ENCODE data around the gene CCER1. TPM values are rescaled to one million over a fixed set of nuclear protein-coding genes. Genes with fewer than 3 reads are reported as not detected.

Gene CCER1
- total RNA-seq, 1 experiment from 2014 or later = not detected

DNA sequence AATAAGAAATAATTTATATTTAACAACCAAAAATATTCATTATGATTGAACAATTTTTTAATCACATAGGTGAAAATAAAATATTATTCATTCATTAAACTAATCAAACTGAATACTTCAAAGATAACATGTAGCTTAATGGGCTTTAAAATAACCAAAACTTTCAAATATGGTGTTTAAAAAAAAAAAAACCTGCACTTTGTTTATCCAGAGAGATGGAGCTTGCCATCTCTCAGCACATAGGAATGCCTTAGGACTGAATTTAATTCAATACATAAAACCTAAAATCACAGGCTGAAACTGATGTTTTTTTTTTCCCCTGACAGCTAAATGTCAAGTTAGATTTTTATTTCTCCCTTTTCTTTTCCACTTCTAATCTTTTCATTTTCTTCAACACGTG is 14.4 kb upstream of the CCER1 start:
- no peak for DNase-seq (ENCODE audit: low read depth)

- DNase-seq (ENCODE audit: low read depth) = no peak
Measured at GRCh38 chr12:90965204-90965603, 10.2 kb upstream of the CCER1 start.

- no peak for DNase-seq (ENCODE audit: low read depth)
Measured at GRCh38 chr12:90964616-90965015, 9.6 kb upstream of the CCER1 start.

DNA sequence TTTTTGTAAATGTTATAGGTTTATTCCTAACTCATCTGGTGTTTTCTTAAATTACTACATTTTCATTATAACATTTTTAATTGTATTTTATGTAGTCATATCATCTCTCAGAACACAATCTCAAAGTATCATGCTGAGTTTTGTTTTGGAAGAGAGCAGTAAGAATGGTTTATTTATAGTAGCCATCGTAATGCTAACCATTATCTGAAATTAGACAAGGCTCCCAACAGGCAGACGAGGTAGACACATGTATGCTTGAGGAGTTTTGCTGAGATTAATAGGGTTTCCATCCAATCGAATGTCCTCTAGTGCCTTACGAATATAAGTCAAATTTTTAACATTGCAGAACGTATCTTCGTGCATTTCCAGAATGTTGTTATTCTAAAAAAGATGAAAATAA is 9.0 kb upstream of the CCER1 start:
- DNase-seq (ENCODE audit: low read depth) = no peak

DNA sequence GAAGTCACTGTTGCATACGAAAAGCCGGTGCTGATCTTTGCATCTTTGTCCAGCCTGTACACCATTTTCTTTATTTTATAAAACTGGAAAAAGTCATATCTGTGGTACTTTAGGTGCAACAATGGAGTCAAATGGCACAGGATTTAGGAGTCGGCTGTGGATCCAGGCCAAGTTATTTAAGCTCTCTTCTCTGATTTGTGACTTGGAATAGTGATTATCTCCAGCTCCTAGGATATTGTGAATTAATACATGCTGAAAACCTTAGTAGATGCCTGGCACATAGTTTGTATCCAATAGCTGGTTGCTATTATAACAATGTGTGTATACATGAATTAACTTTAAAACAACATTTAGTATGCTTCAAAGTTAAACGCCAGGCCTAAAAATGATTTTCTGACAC is 6.2 kb upstream of the CCER1 start:
- DNase-seq (ENCODE audit: low read depth) = no peak

DNA sequence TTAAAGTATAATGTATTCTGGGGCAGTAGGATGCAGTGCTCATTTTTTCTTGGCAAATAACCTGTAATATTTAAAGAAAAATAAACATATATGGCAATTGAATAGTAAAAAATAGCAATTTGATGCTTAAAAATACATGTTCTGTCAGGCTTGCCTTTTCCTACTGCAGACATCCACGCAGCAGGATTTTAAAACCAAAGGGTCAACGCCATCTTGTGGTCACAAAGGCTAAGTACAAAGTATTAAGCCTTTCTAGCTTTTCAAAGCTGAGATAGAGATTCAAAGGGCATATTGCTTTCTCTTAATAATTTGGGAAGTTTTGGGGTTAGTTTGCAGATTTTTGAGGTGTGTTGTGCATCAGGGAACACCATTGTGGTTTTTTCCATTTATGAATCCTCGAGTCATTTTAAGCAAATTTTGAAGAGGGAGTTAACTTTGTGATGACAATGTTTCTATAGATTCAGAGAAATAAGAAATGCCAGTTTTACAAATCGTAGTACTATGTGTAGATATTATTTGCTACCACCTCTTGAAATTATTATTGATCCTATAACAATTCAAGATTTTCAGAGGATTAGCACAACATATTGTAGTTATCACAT is 4.7 kb upstream of the CCER1 start:
- peak; percentile 49 for DNase-seq (ENCODE audit: low read depth)

GRCh38 chr12:90959032-90959431 is 4.1 kb upstream of the CCER1 start:
- no peak for DNase-seq (ENCODE audit: low read depth)

GRCh38 chr12:90958347-90958746 is 3.4 kb upstream of the CCER1 start:
- no peak for DNase-seq (ENCODE audit: low read depth)

GRCh38 chr12:90954428-90954827 is 548 bp downstream of the CCER1 start:
- no peak for DNase-seq (ENCODE audit: low read depth)

DNA sequence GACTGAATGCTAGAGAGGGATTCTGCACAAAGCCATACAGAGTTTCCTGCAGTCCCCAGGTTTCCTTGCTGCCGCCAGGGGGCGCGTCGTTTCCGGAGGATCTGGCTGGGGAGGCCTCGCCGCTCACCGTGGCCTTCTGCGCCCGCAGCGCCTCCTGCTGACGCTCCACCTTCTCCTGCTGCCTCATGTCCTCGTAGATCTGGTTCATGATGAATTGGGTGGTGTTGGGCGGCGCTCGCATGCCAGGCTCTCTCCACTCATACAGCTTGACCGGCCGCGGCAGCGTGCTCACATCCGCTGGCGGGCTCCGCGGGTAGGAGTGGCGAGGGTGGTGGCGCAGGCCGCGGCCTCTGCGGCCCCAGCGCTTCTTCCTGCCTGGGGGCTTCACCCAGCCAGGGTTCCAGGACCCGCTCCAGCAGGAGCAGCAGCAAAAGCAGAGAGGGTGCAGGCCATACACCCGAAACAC is 987 bp downstream of the CCER1 start:
- DNase-seq (ENCODE audit: low read depth) = no peak

- no peak for DNase-seq (ENCODE audit: low read depth)
Measured at GRCh38 chr12:90951432-90952105, 3.4 kb downstream of the CCER1 start.

DNA sequence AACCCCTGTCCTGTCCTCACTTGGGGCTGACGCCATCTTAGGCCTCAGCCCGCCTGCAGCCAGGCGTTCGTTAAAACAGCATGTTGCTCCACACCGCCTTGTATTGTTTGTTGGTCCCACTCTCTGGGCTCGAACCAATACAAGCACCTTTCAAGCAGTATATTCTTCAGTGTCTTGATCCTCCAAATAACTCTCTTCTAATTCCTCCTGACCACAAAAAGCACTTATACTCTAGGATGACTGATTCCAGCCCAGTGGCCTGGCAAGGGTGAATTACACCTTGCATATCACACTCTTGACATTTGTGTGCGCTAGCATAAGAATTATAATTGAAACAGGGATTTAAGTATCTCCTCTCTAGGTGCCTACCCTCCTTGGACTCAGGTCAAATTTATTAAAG is 7.1 kb downstream of the CCER1 start:
- no peak for DNase-seq (ENCODE audit: low read depth)

DNA sequence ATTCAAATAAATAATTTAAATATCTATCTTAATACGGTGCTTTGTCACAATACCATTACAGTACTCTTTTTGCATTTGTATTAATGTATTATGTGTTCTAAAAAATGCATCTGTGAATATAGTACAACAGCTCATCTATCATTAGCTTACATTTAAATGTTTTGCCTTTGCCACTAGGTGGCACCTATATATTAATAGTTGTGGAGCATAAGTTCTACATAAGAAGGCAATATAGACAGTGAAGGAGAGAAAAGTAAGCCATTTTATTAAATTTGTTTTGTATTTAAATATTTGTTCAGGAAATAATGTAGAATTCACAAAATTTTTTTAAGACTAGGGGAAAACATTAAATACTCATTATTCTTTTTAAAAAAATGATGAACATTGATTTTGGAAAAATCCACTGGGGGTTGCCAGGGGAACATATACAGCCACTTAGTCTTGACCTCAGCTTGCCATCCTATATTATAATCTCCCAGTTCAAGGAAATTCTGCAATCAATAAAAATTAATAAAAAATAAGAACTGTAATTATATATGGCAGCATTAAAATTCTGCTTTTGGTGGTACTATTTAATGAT is 9.8 kb downstream of the CCER1 start:
- peak; percentile 32 for DNase-seq (ENCODE audit: low read depth)

DNA sequence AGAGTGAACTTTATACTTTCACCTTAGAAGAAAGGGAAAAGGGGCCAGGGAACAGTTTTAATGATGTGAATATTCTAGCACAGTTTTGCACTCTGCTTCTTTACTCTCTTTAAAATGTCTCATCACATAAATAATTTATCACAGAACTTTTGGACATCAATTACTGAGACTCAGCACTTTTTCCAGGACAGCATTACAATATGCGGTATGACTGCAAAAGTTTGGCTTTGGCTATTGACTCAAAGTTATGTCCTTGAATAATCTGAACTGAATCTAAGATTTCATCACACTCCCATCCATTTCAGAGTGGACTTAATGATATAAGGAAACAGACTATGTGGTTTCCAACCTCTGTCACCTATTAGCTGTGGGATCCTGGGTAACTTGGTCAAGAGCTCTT is 11.7 kb downstream of the CCER1 start:
- no peak for DNase-seq (ENCODE audit: low read depth)

DNA sequence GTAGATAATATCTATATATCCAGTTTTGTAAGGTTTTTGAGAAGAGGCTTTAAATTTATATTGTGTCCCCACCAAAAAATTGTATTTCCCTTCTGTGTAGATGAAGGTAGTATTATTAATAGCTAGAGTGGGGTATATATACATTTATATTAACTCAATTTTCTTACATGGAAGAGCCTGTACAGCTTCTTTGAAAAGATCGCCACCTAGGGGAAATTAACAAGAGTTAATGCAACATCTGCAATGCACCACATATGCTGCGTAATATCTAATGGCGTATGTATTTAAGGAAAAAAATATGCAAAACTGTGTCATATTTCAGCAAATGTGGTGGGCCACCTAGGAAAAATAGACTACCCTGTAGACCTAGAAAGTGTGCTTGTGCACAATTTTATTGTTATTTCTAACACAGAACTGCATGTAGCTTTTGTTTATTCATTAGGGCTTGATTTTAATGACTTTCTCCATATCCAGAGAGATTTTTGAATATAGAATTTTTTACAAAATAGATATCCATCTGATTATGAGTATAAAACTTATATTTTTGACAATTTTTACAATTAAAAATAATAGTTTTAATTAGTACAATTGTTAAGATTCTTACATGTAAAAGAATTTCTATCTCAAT is 14.0 kb downstream of the CCER1 start:
- DNase-seq (ENCODE audit: low read depth) = peak; percentile 51

DNA sequence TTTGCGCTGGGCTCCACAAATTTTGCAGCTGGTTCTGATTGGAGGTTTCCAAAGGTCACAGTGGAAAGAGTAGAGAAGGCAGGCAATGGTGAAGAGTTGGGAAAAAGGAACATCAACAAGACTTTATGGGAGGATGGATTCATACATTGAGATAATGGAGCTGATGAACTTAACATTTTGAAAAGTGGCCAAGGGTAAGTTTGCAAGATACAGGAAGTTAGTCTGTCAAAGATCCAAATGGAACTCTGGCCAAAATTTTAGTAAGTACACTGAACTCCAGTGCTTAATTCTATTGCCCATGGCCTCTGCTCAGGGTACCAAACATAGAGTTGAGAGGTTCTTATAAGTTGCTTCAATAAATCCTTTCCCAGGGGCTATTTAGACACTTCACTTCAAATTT is 15.6 kb downstream of the CCER1 start:
- peak; percentile 28 for DNase-seq (ENCODE audit: low read depth)

DNA sequence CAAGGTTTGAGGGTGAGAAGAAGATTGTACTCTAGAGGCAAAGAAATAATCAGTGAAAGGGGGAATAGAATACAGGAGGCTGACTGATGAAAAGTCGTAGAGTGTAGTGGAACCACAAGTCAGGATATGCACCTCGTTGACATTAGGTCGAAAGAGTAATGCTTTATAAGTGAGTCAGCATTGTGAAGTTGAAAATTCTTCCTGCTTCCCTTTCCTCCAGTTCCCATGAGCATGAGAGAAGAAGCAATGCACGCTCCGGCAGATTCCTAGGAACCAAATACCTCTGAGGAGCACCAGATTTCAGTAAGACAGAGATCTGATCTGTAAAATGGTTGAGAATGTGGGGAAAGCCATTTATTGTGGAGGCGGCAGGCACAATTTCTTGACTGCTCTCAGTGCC is 16.5 kb downstream of the CCER1 start:
- peak; percentile 67 for DNase-seq (ENCODE audit: low read depth)

- no peak for DNase-seq (ENCODE audit: low read depth)
Measured at GRCh38 chr12:90937651-90938050, 17.3 kb downstream of the CCER1 start.

DNA sequence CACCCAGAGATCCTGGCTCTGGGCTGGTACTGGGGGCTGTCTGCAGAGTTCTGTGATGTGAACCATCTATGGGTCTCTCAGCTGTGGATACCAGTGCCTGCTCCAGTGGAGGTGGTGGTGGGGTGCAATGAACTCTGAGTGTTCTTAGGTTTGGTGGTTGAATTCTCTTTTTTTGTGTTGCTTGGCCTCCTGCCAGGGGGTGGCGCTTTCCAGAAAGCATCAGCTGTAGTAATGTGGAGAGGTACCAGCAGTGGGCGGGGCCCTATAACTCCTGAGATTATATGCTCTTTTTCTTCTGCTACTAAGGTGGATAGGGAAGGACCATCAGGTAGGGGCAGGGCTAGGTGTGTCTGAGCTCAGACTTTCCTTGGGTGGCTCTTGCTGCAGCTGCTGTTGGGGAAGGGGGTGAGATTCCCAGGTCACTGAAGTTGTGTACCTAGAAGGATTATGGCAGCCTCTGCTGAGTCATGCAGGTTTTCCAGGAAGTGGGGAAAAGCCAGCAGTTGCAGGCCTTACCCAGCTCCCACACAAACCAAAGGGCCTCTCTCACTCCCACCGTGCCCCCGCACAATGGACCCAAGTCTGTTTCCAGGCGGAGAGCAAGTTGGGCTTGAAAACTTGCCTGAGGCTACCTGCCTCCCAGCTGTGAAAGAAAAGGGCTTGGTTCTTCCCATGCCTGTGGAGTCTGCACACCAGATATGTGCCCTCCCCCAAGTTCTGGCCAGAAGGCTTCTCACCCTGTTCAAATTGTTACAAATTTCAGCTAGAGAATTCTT is 18.6 kb downstream of the CCER1 start:
- no peak for DNase-seq (ENCODE audit: low read depth)

DNA sequence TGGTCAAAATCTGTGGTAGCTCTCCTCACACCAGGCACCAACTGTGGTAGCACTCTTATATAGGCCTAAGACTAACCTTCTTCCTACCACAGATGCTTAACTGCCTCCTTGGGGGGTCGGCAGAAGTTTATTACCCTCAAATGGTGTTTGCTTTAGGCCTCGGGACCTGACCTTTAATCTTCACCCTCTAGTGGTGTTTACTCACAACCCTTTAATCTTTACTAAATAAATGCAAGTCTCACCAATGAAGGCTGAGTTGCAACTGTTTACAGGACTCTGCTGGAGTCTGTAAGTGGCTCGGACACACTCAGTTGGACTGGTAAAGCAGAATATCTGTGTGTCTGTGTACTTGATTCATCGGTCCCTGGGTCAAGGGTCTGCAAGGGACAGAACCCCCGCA is 29.4 kb downstream of the CCER1 start:
- no peak for DNase-seq (ENCODE audit: low read depth)

- no peak for DNase-seq (ENCODE audit: low read depth)
Measured at GRCh38 chr12:90924406-90924805, 30.6 kb downstream of the CCER1 start.

GRCh38 chr12:90922145-90922627 is 32.8 kb downstream of the CCER1 start:
- DNase-seq (ENCODE audit: low read depth) = no peak
